ENCODE data around the gene OPRL1. TPM values are rescaled to one million over a fixed set of nuclear protein-coding genes. Genes with fewer than 3 reads are reported as not detected.
A peak's percentile ranks its signal among the peaks of the same experiment; 100 is the strongest.

Gene OPRL1
- total and polyA plus RNA-seq, 2 donors (not counting 1 experiment from before 2014, with no cell fraction given): 3.5 to 6.2 TPM

DNA sequence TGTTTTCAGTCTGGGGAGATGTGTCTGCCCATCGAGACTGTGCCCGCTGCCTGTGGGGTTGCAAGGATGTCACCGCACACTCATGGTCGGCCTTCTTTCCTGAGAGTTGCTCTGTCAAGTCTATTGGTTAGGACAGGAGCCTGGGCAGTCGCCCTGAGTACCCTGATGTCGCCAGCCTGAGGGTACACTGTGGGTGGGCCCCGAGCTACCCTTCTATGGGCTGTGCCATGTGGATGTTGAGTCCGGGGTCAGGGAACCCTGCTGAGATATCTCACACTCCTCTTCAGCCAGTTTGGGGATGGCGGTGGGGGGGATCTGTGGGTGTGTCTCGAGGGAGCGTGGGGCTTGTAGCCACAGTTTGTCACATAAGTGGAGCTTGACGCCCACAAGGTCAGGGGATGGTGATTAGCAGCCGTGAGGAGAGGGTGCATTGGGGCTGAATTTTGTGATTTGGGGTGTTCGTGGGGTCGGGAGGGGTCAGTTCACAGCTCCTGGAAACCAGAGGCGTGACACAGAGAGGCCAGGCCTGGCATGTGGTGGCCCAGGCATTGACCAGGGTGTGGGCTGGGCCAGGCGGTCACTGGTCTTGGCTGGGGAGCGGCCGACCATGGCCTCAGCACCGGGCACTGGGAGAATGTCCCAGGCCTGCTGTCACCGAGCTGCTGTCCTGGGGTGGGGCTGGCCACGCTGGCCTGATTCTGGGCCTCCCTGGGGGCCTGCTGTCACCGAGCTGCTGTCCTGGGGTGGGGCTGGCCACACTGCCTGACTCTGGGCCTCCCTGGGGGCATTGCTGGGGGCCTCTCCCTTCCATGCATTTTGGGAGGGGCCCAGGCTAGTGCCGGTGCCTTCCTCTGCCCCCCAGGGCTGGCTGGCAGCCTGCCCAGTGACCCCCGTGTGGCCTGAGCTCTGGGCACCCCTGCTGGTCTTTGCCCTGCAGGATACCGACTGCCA lies 29.1 kb downstream of the OPRL1 start:
- peaks cover 0 to 3% (median 0%) of the 10 kb centered on the region in 4 experiments for H3K27me3 ChIP-seq (replicated peaks in 1 of 4; ENCODE audit: control extremely low read depth in 1 of 4, control insufficient read depth in 3 of 4, insufficient read depth in 4 of 4, low read length in 3 of 4)
- Mint-ChIP-seq H3K4me3 (no peak overlapping the region), H3K27ac (peak overlapping the region; percentile 6), H3K27me3 (no peaks in the 10 kb centered on the region), H3K9me3 (ENCODE audit: insufficient read depth) (no peaks in the 10 kb centered on the region), H3K4me1 (peaks cover 36% of the 10 kb centered on the region)
- peak overlapping the region; percentile 66 for H3K4me2 ChIP-seq (replicated peaks; ENCODE audit: low read depth, low read length, poor library complexity, severe bottlenecking)
- H3K79me2 ChIP-seq (ENCODE audit: control insufficient read depth, insufficient read depth, low read length): no peaks in the 10 kb centered on the region
- H3K9ac ChIP-seq (ENCODE audit: low read length): no peak overlapping the region
- H3K36me3 ChIP-seq (replicated peaks in 1 of 2; ENCODE audit: control extremely low read depth in 1 of 2, control insufficient read depth in 1 of 2, extremely low read depth in 1 of 2, insufficient read depth in 2 of 2, low read length in 1 of 2): no peaks in the 10 kb centered on the region
- no peak overlapping the region for H2AFZ ChIP-seq (ENCODE audit: insufficient read depth, low read depth, low read length, poor library complexity, severe bottlenecking)
- peaks cover 20 to 41% of the 10 kb centered on the region in 2 donors for H3K4me1 ChIP-seq (ENCODE audit: control insufficient read depth in 2 of 2, insufficient read depth in 2 of 2, low read length in 2 of 2)
- TF ChIP-seq EZH2 (IDR thresholded peaks at IDR 0.05; ENCODE audit: borderline replicate concordance, insufficient read depth, low read depth, low read length, poor library complexity, severe bottlenecking): no peak
- TF ChIP-seq, protein P1, sequence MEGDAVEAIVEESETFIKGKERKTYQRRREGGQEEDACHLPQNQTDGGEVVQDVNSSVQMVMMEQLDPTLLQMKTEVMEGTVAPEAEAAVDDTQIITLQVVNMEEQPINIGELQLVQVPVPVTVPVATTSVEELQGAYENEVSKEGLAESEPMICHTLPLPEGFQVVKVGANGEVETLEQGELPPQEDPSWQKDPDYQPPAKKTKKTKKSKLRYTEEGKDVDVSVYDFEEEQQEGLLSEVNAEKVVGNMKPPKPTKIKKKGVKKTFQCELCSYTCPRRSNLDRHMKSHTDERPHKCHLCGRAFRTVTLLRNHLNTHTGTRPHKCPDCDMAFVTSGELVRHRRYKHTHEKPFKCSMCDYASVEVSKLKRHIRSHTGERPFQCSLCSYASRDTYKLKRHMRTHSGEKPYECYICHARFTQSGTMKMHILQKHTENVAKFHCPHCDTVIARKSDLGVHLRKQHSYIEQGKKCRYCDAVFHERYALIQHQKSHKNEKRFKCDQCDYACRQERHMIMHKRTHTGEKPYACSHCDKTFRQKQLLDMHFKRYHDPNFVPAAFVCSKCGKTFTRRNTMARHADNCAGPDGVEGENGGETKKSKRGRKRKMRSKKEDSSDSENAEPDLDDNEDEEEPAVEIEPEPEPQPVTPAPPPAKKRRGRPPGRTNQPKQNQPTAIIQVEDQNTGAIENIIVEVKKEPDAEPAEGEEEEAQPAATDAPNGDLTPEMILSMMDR (IDR thresholded peaks at IDR 0.05): no peak
- POLR2A ChIA-PET: no interaction called here
- no peaks in the 10 kb centered on the region for H3K9me3 ChIP-seq (ENCODE audit: control extremely low read depth in 1 of 3, control insufficient read depth in 2 of 3, insufficient read depth in 1 of 3, low read length in 2 of 3)
- no peak for DNase-seq
- intact Hi-C loops (cut with micrococcal nuclease): no loop called here
- H3K4me3 ChIP-seq (ENCODE audit: control extremely low read depth in 1 of 5, extremely low read depth in 1 of 5, insufficient read depth in 1 of 5, low read depth in 2 of 5, low read length in 4 of 5): no peak overlapping the region
- CTCF ChIA-PET: interaction anchor here (0.8 to 4.6 kb wide), 6 partner anchors 9 to 65 kb away, joined by 3 to 23 read pairs (median 6); partner anchors contain the start of gene LKAAEAR1
- no peaks in the 10 kb centered on the region for H4K20me1 ChIP-seq (ENCODE audit: control insufficient read depth, insufficient read depth, low read length, poor library complexity, severe bottlenecking)
- ATAC-seq (ENCODE audit: low read depth): no peak
- 80% methylated on average over 23 of the region's 26 CpGs for WGBS (ENCODE audit: insufficient coverage)
- no peak overlapping the region for H3K27ac ChIP-seq (ENCODE audit: low read length in 2 of 2)

Measured in B cell (primary cell).